Tibial nerve (tissue), 4 donors: Measurements from ENCODE around the gene ADAM10. TPM values are rescaled to one million over a fixed set of nuclear protein-coding genes. Genes with fewer than 3 reads are reported as not detected.

ENCODE experiments used
- DNase-seq, 2 donors: peaks; one replicate each; pipeline ENCODE4 v3.0.0-alpha.2; 2019; ENCODE audit warnings: low spot score in 2 of 2
- H3K27ac ChIP-seq, 4 donors: fragments of 200-600 bp; sonication (generic) in 3 of 4; one replicate each; pipeline ENCODE4 v1.5.1; 2017 to 2019; ENCODE audit warnings: mild to moderate bottlenecking in 1 of 4
- H3K27me3 ChIP-seq, 2 donors: fragments of 200-600 bp; sonication (generic) in 1 of 2; one replicate each; pipeline versions ENCODE4 v1.5.1 to v1.6.0; 2017 to 2019
- H3K36me3 ChIP-seq, 3 donors: fragments of 200-600 bp; sonication (generic); one replicate each; pipeline ENCODE4 v1.5.1; 2018 to 2019
- H3K4me1 ChIP-seq, 4 donors: fragments of 200-600 bp; sonication (generic) in 3 of 4; one replicate each; pipeline ENCODE4 v1.5.1; 2017 to 2019
- H3K4me3 ChIP-seq, 4 donors: fragments of 200-600 bp; sonication (generic) in 3 of 4; one replicate each; pipeline ENCODE4 v1.5.1; 2017 to 2019; ENCODE audit warnings: mild to moderate bottlenecking in 1 of 4, moderate library complexity in 1 of 4
- H3K9me3 ChIP-seq, 4 donors: fragments of 200-600 bp; sonication (generic) in 3 of 4; one replicate each; pipeline ENCODE4 v1.5.1; 2017 to 2019
- EP300 ChIP-seq, 2 donors: sonication (generic); formaldehyde crosslinking; IDR thresholded peaks; one replicate each; pipeline ENCODE4 v1.6.1; 2017; ENCODE audit warnings: antibody characterized with exemption in 2 of 2, mild to moderate bottlenecking in 1 of 2
- POLR2A ChIP-seq, 2 donors: fragments of 450-650 bp; IDR thresholded peaks; one replicate each; pipeline ENCODE4 v1.6.1; 2017; ENCODE audit warnings: antibody characterized with exemption in 2 of 2, mild to moderate bottlenecking in 2 of 2, moderate library complexity in 2 of 2
- WGBS, 2 donors: methylation state at CpG; one replicate each; pipeline ENCODE4 v1.1.5; 2018; 5-methylcytosine and 5-hydroxymethylcytosine counted together
- total RNA-seq, 4 donors: library from RNA; depleted of rRNA; stranded (reverse); fragments of >200 nt; gene quantifications; one replicate each; pipeline ENCODE4 v1.1.0, GENCODE V29; 2016
- TF ChIP-seq, protein P1 (sequence below), 5 experiments: fragments of 200-600 bp in 3 of 5; fragments of 450-650 bp in 2 of 5; sonication (generic) in 3 of 5; IDR thresholded peaks; one replicate each; pipeline ENCODE4 v1.5.1; 2016 to 2019; ENCODE audit warnings: antibody characterized with exemption in 5 of 5, mild to moderate bottlenecking in 3 of 5, moderate library complexity in 2 of 5

ADAM10 gene
- total RNA-seq, 4 donors from 2014 or later = 64.8 to 132 (median 94.3) TPM

DNA sequence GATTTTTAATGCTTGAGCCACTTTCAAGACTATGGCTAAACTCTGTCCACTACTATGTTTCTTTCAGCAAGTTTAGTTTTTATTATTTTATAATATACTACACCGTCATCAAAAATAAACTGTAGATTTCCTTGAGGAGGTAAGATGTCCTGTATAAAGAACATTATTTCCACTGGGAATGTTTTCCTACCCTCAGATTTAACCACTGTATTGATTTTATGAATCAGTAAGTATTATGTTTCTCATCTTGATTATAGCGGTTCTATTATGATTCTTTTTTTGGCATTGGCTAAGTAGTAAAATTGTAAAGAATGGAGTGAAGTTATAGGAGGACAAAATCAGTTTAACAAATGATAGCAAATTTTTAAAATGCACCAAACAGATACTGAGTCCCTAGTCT, 44.4 kb downstream of the ADAM10 start:
- H3K4me1 ChIP-seq = peaks cover 0 to 4% (median 0%) of the 10 kb centered on the region in 4 donors
- no peak overlapping the region for H3K4me3 ChIP-seq
- peaks cover 0 to 35% (median 0%) of the 10 kb centered on the region in 3 donors for H3K36me3 ChIP-seq
- no peak overlapping the region for H3K27ac ChIP-seq
- TF ChIP-seq EP300 (IDR thresholded peaks at IDR 0.05) = no peak
- no peaks in the 10 kb centered on the region for H3K27me3 ChIP-seq
- no peaks in the 10 kb centered on the region for H3K9me3 ChIP-seq
- DNase-seq = no peak
- WGBS, 2 donors = 73 to 82% methylated on average over 2 of the region's 2 CpGs

DNA sequence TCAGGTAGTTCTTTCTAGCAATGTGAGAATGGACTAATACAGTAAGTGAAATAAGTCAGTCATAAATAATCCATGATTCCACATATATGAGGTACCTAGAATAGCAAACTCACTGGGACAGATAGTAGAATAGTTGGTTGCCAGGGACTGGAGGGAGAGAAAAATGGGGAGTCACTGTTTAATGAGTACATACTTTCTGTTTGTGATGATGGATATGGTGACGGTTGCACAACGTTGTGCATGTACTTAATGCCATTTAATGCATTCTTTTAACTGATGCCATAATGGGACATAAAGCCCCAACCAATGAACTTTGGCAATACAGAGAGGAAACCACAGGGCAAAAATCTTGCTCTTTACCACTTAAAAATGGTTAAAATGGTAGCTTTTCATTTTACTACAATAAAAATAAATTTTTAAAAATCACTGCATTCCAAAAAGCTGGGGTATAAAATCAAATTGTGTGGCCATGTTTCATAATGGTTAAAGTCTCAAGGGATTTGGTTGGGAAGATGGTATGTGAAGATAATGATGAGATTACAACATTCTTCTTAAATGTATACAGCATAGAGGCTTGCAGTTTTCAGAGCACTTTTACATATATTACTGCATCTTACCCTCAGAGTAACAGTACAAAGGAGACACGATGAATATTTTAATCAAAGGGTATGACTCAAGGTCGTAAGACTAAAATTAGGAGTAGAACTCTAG, 45.2 kb downstream of the ADAM10 start:
- Histone ChIP-seq H3K36me3 (peaks cover 0 to 38% (median 0%) of the 10 kb centered on the region in 3 donors), H3K27me3 (no peaks in the 10 kb centered on the region), H3K9me3 (peaks cover 0 to 6% (median under 1%) of the 10 kb centered on the region in 4 donors), H3K27ac (no peak overlapping the region), H3K4me1 (peaks cover 0 to 4% (median 0%) of the 10 kb centered on the region in 4 donors), H3K4me3 (no peak overlapping the region)
- 92 to 93% methylated on average over 4 of the region's 4 CpGs for WGBS, 2 donors
- TF ChIP-seq, protein P1, sequence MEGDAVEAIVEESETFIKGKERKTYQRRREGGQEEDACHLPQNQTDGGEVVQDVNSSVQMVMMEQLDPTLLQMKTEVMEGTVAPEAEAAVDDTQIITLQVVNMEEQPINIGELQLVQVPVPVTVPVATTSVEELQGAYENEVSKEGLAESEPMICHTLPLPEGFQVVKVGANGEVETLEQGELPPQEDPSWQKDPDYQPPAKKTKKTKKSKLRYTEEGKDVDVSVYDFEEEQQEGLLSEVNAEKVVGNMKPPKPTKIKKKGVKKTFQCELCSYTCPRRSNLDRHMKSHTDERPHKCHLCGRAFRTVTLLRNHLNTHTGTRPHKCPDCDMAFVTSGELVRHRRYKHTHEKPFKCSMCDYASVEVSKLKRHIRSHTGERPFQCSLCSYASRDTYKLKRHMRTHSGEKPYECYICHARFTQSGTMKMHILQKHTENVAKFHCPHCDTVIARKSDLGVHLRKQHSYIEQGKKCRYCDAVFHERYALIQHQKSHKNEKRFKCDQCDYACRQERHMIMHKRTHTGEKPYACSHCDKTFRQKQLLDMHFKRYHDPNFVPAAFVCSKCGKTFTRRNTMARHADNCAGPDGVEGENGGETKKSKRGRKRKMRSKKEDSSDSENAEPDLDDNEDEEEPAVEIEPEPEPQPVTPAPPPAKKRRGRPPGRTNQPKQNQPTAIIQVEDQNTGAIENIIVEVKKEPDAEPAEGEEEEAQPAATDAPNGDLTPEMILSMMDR (IDR thresholded peaks at IDR 0.05) = no peak
- TF ChIP-seq POLR2A (IDR thresholded peaks at IDR 0.05) (no peak), EP300 (IDR thresholded peaks at IDR 0.05) (no peak)
- DNase-seq = no peak

DNA sequence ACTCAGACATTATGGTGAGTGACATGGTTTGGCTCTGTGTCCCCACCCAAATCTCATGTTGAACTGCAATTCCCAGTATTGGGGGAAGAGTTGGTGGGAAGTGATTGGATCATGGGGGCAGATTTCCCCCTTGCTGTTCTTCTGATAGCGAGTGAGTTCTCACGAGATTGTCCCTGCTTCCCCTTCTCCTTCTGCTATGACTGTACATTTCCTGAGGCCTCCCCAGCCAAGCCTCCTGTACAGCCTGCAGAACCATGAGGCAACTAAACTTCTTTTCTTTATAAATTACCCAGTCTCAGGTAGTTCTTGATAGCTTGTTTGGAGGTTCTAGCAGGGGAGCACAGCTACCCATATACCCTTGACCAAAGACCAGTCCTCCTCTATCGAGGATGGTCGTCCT, 45.9 kb downstream of the ADAM10 start:
- Histone ChIP-seq H3K27me3 (no peaks in the 10 kb centered on the region), H3K4me1 (peaks cover 0 to 4% (median 0%) of the 10 kb centered on the region in 4 donors), H3K9me3 (peaks cover 0 to 13% (median 3%) of the 10 kb centered on the region in 4 donors), H3K36me3 (peaks cover 0 to 45% (median 0%) of the 10 kb centered on the region in 3 donors), H3K27ac (no peak overlapping the region), H3K4me3 (no peak overlapping the region)
- TF ChIP-seq POLR2A (IDR thresholded peaks at IDR 0.05) = no peak
- TF ChIP-seq EP300 (IDR thresholded peaks at IDR 0.05) = no peak
- TF ChIP-seq, protein P1 (IDR thresholded peaks at IDR 0.05) = no peak
- DNase-seq = no peak
- WGBS, 2 donors = 90 to 91% methylated on average over 4 of the region's 4 CpGs

DNA sequence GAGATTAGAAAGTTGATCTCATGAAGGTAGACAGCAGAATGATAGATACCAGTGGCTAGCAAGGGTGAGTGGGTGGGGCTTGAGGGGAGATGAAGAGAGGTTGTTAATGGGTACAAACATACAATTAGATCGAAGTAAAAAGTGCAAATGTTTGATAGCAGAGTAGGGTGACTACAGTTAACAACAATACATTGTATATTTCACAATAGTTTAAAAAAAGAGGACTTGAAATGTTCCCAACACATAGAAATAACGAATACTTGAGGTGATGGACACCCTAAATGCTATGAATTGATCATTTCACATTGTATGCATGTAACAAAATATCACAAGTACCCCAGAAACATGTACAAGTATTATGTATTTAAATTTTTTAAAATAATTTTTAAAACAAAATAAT, 47.3 kb downstream of the ADAM10 start:
- H3K4me3 ChIP-seq = no peak overlapping the region
- TF ChIP-seq, protein P1 (IDR thresholded peaks at IDR 0.05) = no peak
- TF ChIP-seq EP300 (IDR thresholded peaks at IDR 0.05) (no peak), POLR2A (IDR thresholded peaks at IDR 0.05) (no peak)
- peaks cover 0 to 16% (median 3%) of the 10 kb centered on the region in 4 donors for H3K9me3 ChIP-seq
- peaks cover 0 to 47% (median 0%) of the 10 kb centered on the region in 3 donors for H3K36me3 ChIP-seq
- DNase-seq = no peak
- peaks cover 0 to 4% (median 0%) of the 10 kb centered on the region in 4 donors for H3K4me1 ChIP-seq
- no peak overlapping the region for H3K27ac ChIP-seq
- H3K27me3 ChIP-seq = no peaks in the 10 kb centered on the region
- 89 to 91% methylated on average over 2 of the region's 2 CpGs for WGBS, 2 donors

DNA sequence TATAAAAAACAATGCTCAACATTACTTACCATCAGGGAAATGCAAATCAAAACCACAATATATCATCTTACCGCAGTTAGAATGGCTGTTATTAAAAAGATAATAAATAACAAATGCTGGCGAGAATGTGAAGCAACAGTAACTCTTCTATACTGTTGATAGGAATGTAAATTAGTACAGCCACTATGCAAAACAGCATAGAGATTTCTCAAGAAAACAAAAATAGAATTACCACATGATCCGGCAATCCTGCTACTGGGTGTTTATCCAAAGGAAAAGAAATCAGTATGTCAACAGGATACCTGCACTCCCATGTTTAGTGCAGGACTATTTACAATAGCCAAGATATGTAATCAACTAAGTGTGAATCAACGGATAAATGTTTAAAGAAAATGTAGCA, 48.1 kb downstream of the ADAM10 start:
- DNase-seq = no peak
- H3K27me3 ChIP-seq = no peaks in the 10 kb centered on the region
- peaks cover 0 to 4% (median 0%) of the 10 kb centered on the region in 4 donors for H3K4me1 ChIP-seq
- H3K4me3 ChIP-seq = no peak overlapping the region
- 90 to 95% methylated on average over 4 of the region's 4 CpGs for WGBS, 2 donors
- no peak overlapping the region for H3K27ac ChIP-seq
- peaks cover 0 to 16% (median 3%) of the 10 kb centered on the region in 4 donors for H3K9me3 ChIP-seq
- TF ChIP-seq EP300 (IDR thresholded peaks at IDR 0.05) (no peak), POLR2A (IDR thresholded peaks at IDR 0.05) (no peak)
- TF ChIP-seq, protein P1 (IDR thresholded peaks at IDR 0.05) = no peak
- H3K36me3 ChIP-seq = peaks cover 0 to 49% (median 0%) of the 10 kb centered on the region in 3 donors
